ENCODE data around the gene CIC.

The CIC gene

GRCh38 chr19:42239544-42240220, 29.4 kb upstream of the CIC start:
- no peak overlapping the region for H3K4me2 ChIP-seq (ENCODE audit: low read depth, low read length)
- no peak for DNase-seq
- H3K4me1 ChIP-seq (ENCODE audit: low read length) = peaks cover 5% of the 10 kb centered on the region; the same call in 1 of the 2 replicates
- no peaks in the 10 kb centered on the region for H3K27me3 ChIP-seq (replicated peaks; ENCODE audit: insufficient read depth, low read length)
- H3F3A ChIP-seq (ENCODE audit: insufficient read depth, low read length) = peaks cover 11% of the 10 kb centered on the region
- no peaks in the 10 kb centered on the region for H3K36me3 ChIP-seq (replicated peaks; ENCODE audit: insufficient read depth, low read length)
- no peak overlapping the region for H3K4me3 ChIP-seq (ENCODE audit: low read length)
- H2AFZ ChIP-seq (ENCODE audit: low read length) = no peak overlapping the region
- no peaks in the 10 kb centered on the region for H3K9me2 ChIP-seq (replicated peaks; ENCODE audit: insufficient read depth, low read length)
- H3K79me2 ChIP-seq (ENCODE audit: low read length) = peaks cover 50% of the 10 kb centered on the region
- no peak overlapping the region for H3K9ac ChIP-seq (ENCODE audit: low read length)
- H3K9me3 ChIP-seq (replicated peaks; ENCODE audit: insufficient read depth, low read length) = no peaks in the 10 kb centered on the region
- no peak overlapping the region for H3K27ac ChIP-seq (ENCODE audit: low read length)
- TF ChIP-seq EZH2phosphoT487 (IDR thresholded peaks at IDR 0.05; ENCODE audit: low read length) (no peak), EZH2 (optimal IDR thresholded peaks at IDR 0.05; ENCODE audit: low read depth, low read length) (no peak), CTCF (IDR thresholded peaks at IDR 0.05; ENCODE audit: low read length) (no peak)
- H4K20me1 ChIP-seq (ENCODE audit: insufficient read depth, low read length) = no peaks in the 10 kb centered on the region

- TF ChIP-seq EZH2 (optimal IDR thresholded peaks at IDR 0.05; ENCODE audit: low read depth, low read length) = no peak
- TF ChIP-seq EZH2phosphoT487 (IDR thresholded peaks at IDR 0.05; ENCODE audit: low read length) = no peak
- TF ChIP-seq CTCF (IDR thresholded peaks at IDR 0.05; ENCODE audit: low read length) = no peak
- Histone ChIP-seq H3K9me3 (replicated peaks; ENCODE audit: insufficient read depth, low read length) (no peaks in the 10 kb centered on the region), H3K4me1 (ENCODE audit: low read length) (peaks cover 9% of the 10 kb centered on the region), H3K79me2 (ENCODE audit: low read length) (peaks cover 48% of the 10 kb centered on the region), H3K4me2 (ENCODE audit: low read depth, low read length) (peak overlapping the region; percentile 91), H4K20me1 (ENCODE audit: insufficient read depth, low read length) (no peaks in the 10 kb centered on the region), H3K9ac (ENCODE audit: low read length) (peak overlapping the region; percentile 81), H3F3A (ENCODE audit: insufficient read depth, low read length) (peaks cover 16% of the 10 kb centered on the region), H3K27ac (ENCODE audit: low read length) (no peak overlapping the region), H3K36me3 (replicated peaks; ENCODE audit: insufficient read depth, low read length) (no peaks in the 10 kb centered on the region), H3K9me2 (replicated peaks; ENCODE audit: insufficient read depth, low read length) (no peaks in the 10 kb centered on the region), H3K4me3 (ENCODE audit: low read length) (peak overlapping the region; percentile 93), H2AFZ (ENCODE audit: low read length) (no peak overlapping the region), H3K27me3 (replicated peaks; ENCODE audit: insufficient read depth, low read length) (no peaks in the 10 kb centered on the region)
- DNase-seq = no peak
Measured at GRCh38 chr19:42241279-42241678, 27.8 kb upstream of the CIC start.

GRCh38 chr19:42242069-42242511, 27.0 kb upstream of the CIC start:
- H3K4me2 ChIP-seq (ENCODE audit: low read depth, low read length) = peak overlapping the region; percentile 91
- peak overlapping the region; percentile 81 for H3K9ac ChIP-seq (ENCODE audit: low read length)
- peak; percentile 18 for DNase-seq
- no peaks in the 10 kb centered on the region for H4K20me1 ChIP-seq (ENCODE audit: insufficient read depth, low read length)
- peak overlapping the region; percentile 93 for H3K4me3 ChIP-seq (ENCODE audit: low read length)
- no peaks in the 10 kb centered on the region for H3K27me3 ChIP-seq (replicated peaks; ENCODE audit: insufficient read depth, low read length)
- 0 out of 2 replicates have a peak overlapping the region, but pooled peaks have one; percentile 9 for H2AFZ ChIP-seq (ENCODE audit: low read length)
- H3K36me3 ChIP-seq (replicated peaks; ENCODE audit: insufficient read depth, low read length) = no peaks in the 10 kb centered on the region
- peaks cover 21% of the 10 kb centered on the region for H3F3A ChIP-seq (ENCODE audit: insufficient read depth, low read length)
- H3K9me3 ChIP-seq (replicated peaks; ENCODE audit: insufficient read depth, low read length) = no peaks in the 10 kb centered on the region
- H3K27ac ChIP-seq (ENCODE audit: low read length) = peak overlapping the region; percentile 13; the same call in 1 of the 2 replicates
- no peak for TF ChIP-seq EZH2 (optimal IDR thresholded peaks at IDR 0.05; ENCODE audit: low read depth, low read length)
- no peak for TF ChIP-seq CTCF (IDR thresholded peaks at IDR 0.05; ENCODE audit: low read length)
- no peak for TF ChIP-seq EZH2phosphoT487 (IDR thresholded peaks at IDR 0.05; ENCODE audit: low read length)
- H3K79me2 ChIP-seq (ENCODE audit: low read length) = peaks cover 48% of the 10 kb centered on the region
- H3K9me2 ChIP-seq (replicated peaks; ENCODE audit: insufficient read depth, low read length) = no peaks in the 10 kb centered on the region
- peaks cover 9% of the 10 kb centered on the region for H3K4me1 ChIP-seq (ENCODE audit: low read length)
